Osteoblast (primary cell): ENCODE data around the gene PDGFD. TPM values are rescaled to one million over a fixed set of nuclear protein-coding genes. Genes with fewer than 3 reads are reported as not detected.

ENCODE experiments used
- DNase-seq: peaks from one replicate; pipeline ENCODE4 v3.0.0; 2011; ENCODE audit warnings: low spot score, mixed read lengths; ENCODE audit not compliant: insufficient read length; ENCODE audit errors: missing footprints
- H2AFZ ChIP-seq: 2 replicates; pipeline ENCODE4 v1.6.0; 2011; ENCODE audit warnings: mild to moderate bottlenecking, low read length
- H3K27ac ChIP-seq: 2 replicates; pipeline ENCODE4 v1.5.1; 2011; ENCODE audit warnings: mild to moderate bottlenecking, low read depth, low read length, moderate library complexity
- H3K27me3 ChIP-seq: 2 replicates; pipeline ENCODE4 v1.6.0; 2012; ENCODE audit warnings: mild to moderate bottlenecking, control low read depth, inconsistent platforms, low read length, moderate library complexity; ENCODE audit not compliant: insufficient read depth
- H3K36me3 ChIP-seq: 2 replicates; pipeline ENCODE4 v1.5.1; 2011; ENCODE audit warnings: mild to moderate bottlenecking, low read length, control low read depth, moderate library complexity; ENCODE audit not compliant: insufficient read depth
- H3K4me1 ChIP-seq: 2 replicates; pipeline ENCODE4 v1.5.1; 2011; ENCODE audit warnings: mild to moderate bottlenecking, low read length, control low read depth, moderate library complexity; ENCODE audit not compliant: insufficient read depth
- H3K4me2 ChIP-seq: 2 replicates; pipeline ENCODE4 v1.6.0; 2011; ENCODE audit warnings: mild to moderate bottlenecking, low read length; ENCODE audit not compliant: insufficient read depth
- H3K4me3 ChIP-seq: fragments of 200-600 bp; sonication (generic); 3 replicates; pipeline ENCODE4 v1.5.1; 2012; ENCODE audit warnings: mild to moderate bottlenecking, low read length, inconsistent platforms; ENCODE audit not compliant: insufficient read depth
- H3K79me2 ChIP-seq: 2 replicates; pipeline ENCODE4 v1.6.0; 2012; ENCODE audit warnings: mild to moderate bottlenecking, low read length, control low read depth, inconsistent platforms; ENCODE audit not compliant: insufficient read depth
- H3K9me3 ChIP-seq: 2 replicates; pipeline ENCODE4 v1.5.1; 2011; ENCODE audit warnings: low read depth, low read length, control low read depth
- H4K20me1 ChIP-seq: 2 replicates; pipeline ENCODE4 v1.6.0; 2012; ENCODE audit warnings: mild to moderate bottlenecking, low read length, control low read depth; ENCODE audit not compliant: insufficient read depth
- CTCF ChIP-seq: IDR thresholded peaks from 2 replicates; pipeline ENCODE4 v1.5.1; 2011; ENCODE audit warnings: mild to moderate bottlenecking, low read depth, low read length, moderate library complexity; ENCODE audit errors: extremely low read depth
- total RNA-seq: library from RNA; depleted of rRNA; stranded (reverse); fragments of >200 nt; gene quantifications from 2 replicates; pipeline ENCODE4 v1.2.3, GENCODE V29; 2012

PDGFD gene
- total RNA-seq, 1 donor, result 4.7 TPM

GRCh38 chr11:104090767-104091166, 73.2 kb downstream of the PDGFD start:
- H2AFZ ChIP-seq, result no peak overlapping the region
- no peaks in the 10 kb centered on the region for H3K79me2 ChIP-seq
- no peaks in the 10 kb centered on the region for H3K9me3 ChIP-seq
- no peaks in the 10 kb centered on the region for H3K36me3 ChIP-seq
- TF ChIP-seq CTCF, result no peak
- no peak for DNase-seq
- no peaks in the 10 kb centered on the region for H3K4me1 ChIP-seq
- H3K27ac ChIP-seq, result no peak overlapping the region
- H3K4me2 ChIP-seq, result no peak overlapping the region
- H3K4me3 ChIP-seq, result no peak overlapping the region
- H3K27me3 ChIP-seq, result no peaks in the 10 kb centered on the region
- no peaks in the 10 kb centered on the region for H4K20me1 ChIP-seq

GRCh38 chr11:104089481-104089880, 74.5 kb downstream of the PDGFD start:
- H3K4me2 ChIP-seq, result no peak overlapping the region

GRCh38 chr11:104086621-104087020, 77.3 kb downstream of the PDGFD start:
- no peaks in the 10 kb centered on the region for H3K4me1 ChIP-seq
- H3K9me3 ChIP-seq, result no peaks in the 10 kb centered on the region
- H3K4me3 ChIP-seq, result no peak overlapping the region
- TF ChIP-seq CTCF, result no peak
- H3K36me3 ChIP-seq, result no peaks in the 10 kb centered on the region
- H3K4me2 ChIP-seq, result no peak overlapping the region
- H3K27ac ChIP-seq, result no peak overlapping the region
- no peaks in the 10 kb centered on the region for H4K20me1 ChIP-seq
- H3K79me2 ChIP-seq, result no peaks in the 10 kb centered on the region
- DNase-seq, result no peak
- H2AFZ ChIP-seq, result no peak overlapping the region
- no peaks in the 10 kb centered on the region for H3K27me3 ChIP-seq

More at GRCh38 chr11:104089481-104089880, 74.5 kb downstream of the PDGFD start:
- no peak overlapping the region for H2AFZ ChIP-seq
- no peaks in the 10 kb centered on the region for H3K9me3 ChIP-seq
- H3K27ac ChIP-seq, result no peak overlapping the region
- H3K4me3 ChIP-seq, result no peak overlapping the region
- TF ChIP-seq CTCF, result no peak
- H3K27me3 ChIP-seq, result no peaks in the 10 kb centered on the region
- H3K79me2 ChIP-seq, result no peaks in the 10 kb centered on the region
- no peaks in the 10 kb centered on the region for H3K4me1 ChIP-seq
- H4K20me1 ChIP-seq, result no peaks in the 10 kb centered on the region
- H3K36me3 ChIP-seq, result no peaks in the 10 kb centered on the region
- DNase-seq, result no peak

GRCh38 chr11:104078995-104079394, 85.0 kb downstream of the PDGFD start:
- no peak overlapping the region for H3K4me3 ChIP-seq
- TF ChIP-seq CTCF, result no peak
- no peaks in the 10 kb centered on the region for H3K4me1 ChIP-seq
- H4K20me1 ChIP-seq, result no peaks in the 10 kb centered on the region
- H3K79me2 ChIP-seq, result no peaks in the 10 kb centered on the region
- no peak overlapping the region for H3K4me2 ChIP-seq
- no peaks in the 10 kb centered on the region for H3K27me3 ChIP-seq
- no peak overlapping the region for H3K27ac ChIP-seq
- DNase-seq, result no peak
- H3K36me3 ChIP-seq, result no peaks in the 10 kb centered on the region
- H3K9me3 ChIP-seq, result no peaks in the 10 kb centered on the region
- no peak overlapping the region for H2AFZ ChIP-seq
